GM20000 (cell line): ENCODE measurements around the gene KSR2.

Experiments
- DNase-seq: peaks from one replicate; pipeline ENCODE4 v3.0.0; 2012; ENCODE audit warnings: low spot score
- CTCF ChIP-seq: IDR thresholded peaks from 2 replicates; pipeline ENCODE4 v1.5.1; 2012; ENCODE audit warnings: mild to moderate bottlenecking, control low read depth; ENCODE audit errors: extremely low read depth, missing control alignments

KSR2 gene

GRCh38 chr12:117456076-117456475, 512.7 kb downstream of the KSR2 start:
- TF ChIP-seq CTCF = no peak
- DNase-seq = no peak

- no peak for DNase-seq
- no peak for TF ChIP-seq CTCF
These were observed 514.8 kb downstream of the KSR2 start for GRCh38 chr12:117453961-117454360.

- DNase-seq = no peak
- TF ChIP-seq CTCF = no peak
These were observed 516.7 kb downstream of the KSR2 start for GRCh38 chr12:117452112-117452511.

- no peak for TF ChIP-seq CTCF
- no peak for DNase-seq
These were observed 518.6 kb downstream of the KSR2 start for GRCh38 chr12:117450209-117450608.

GRCh38 chr12:117447665-117448366, 521.0 kb downstream of the KSR2 start:
- DNase-seq = no peak
- no peak for TF ChIP-seq CTCF

- DNase-seq = no peak
- no peak for TF ChIP-seq CTCF
These were observed 524.0 kb downstream of the KSR2 start for GRCh38 chr12:117444781-117445180.

GRCh38 chr12:117441751-117442150, 527.0 kb downstream of the KSR2 start:
- no peak for TF ChIP-seq CTCF
- no peak for DNase-seq
